Amniotic epithelial cell (primary cell): ENCODE measurements around the gene CAMKK1.

Source experiments
- DNase-seq: peaks from one replicate; pipeline ENCODE4 v3.0.0-alpha.2; 2010; ENCODE audit warnings: low read depth

The CAMKK1 gene

DNA sequence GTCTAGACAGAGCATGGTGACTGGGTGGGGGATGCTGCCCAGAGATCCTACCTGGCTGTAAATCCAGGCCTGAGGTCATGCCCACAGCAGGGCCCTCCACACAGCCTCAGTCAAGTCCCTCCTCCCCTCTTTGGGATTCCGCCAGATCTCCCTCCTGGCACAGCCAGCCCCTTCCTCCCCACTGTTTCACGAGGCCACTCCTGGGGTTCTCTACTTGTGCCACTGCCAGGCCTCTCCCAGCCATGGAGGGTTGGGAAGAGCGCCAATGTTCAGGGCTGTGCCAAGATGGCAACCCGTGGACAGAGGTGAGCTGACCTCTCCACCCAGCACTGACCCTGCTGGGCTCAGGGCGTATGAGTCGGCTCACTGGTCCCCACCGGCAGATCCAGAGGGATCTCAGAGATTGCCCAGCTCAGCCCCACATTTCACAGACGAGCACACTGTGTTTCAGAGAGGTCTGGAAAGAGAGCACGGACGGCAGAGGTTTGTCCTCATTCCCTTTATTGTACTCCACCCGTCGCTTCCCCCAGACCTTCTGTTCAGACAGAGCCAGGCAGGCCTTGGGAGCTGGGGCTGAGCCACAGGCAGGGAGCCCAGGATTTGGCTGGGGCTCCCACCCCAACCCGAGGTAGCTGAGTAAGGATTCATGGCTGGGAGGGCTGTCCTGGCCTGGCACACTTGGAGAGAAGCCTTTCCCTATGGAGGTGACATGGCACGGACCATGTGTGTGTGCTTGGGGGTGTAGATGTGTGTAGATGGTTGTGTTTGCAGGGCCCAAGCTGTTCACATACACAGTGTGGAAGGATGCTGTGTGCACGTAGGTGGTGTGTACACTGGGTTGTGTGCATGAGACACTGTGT is 3.5 kb upstream of the CAMKK1 start:
- DNase-seq = no peak

DNA sequence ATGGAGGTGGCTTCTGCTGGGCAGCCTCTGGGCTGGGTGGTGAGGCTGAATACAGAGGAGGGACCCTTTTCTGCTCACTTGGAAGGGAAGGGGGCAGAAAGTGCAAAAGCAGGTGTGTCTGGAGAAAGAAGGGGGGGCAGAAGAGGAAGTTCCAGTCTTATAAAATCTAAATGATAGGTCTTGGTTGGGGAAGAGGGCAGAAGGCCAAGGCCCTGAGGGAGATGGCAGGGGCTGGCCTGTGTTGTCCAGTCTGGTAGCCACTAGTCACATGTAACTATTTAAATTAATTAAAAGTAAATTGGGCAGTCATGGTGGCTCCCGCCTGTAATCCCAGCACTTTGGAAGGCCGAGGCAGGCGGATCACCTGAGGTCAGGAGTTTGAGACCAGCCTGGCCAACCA is 2.5 kb upstream of the CAMKK1 start:
- no peak for DNase-seq

DNA sequence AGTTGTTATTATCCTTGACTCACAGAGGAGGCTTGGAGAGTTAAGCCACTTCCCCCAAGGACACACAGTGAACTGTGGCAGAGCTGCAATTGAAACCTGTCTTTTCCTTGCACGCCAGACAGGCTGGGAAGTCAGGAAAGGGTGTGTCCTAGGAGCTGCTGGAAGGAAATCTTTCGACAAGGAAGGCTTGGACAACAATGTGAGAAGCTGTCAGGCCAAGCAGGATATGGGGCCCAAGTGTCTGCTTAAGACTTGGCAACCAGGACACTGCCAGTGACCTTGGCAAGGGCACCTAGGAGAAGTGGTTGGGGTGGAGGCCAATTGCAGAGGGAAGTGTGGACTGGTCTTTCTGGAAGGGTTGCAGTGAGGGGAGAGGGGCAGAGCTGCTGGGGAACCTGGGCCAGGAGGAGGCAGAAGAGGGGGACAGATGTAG is 2.1 kb upstream of the CAMKK1 start:
- peak; percentile 53 for DNase-seq

DNA sequence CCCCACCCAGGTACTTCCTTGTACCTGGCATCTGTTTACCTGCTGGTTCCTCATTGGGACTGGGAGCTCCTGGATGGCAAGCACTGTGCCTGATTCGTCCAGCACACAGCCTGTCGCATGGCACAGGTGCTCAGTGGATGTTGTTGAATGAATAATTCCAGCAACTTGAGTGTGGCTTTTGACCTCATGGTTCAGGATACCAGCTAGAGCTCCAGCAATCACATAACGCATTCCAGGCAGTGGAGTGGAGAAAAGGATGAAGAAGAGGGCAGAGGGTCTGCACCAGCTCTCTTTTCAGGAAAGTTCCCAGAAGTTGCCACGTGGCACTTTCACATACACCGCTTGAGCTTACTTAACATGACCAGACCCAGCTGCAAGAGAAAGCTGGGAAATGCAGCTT is 1.3 kb upstream of the CAMKK1 start:
- no peak for DNase-seq

- DNase-seq = no peak
Observed at GRCh38 chr17:3893720-3894116, 865 bp upstream of the CAMKK1 start.

DNA sequence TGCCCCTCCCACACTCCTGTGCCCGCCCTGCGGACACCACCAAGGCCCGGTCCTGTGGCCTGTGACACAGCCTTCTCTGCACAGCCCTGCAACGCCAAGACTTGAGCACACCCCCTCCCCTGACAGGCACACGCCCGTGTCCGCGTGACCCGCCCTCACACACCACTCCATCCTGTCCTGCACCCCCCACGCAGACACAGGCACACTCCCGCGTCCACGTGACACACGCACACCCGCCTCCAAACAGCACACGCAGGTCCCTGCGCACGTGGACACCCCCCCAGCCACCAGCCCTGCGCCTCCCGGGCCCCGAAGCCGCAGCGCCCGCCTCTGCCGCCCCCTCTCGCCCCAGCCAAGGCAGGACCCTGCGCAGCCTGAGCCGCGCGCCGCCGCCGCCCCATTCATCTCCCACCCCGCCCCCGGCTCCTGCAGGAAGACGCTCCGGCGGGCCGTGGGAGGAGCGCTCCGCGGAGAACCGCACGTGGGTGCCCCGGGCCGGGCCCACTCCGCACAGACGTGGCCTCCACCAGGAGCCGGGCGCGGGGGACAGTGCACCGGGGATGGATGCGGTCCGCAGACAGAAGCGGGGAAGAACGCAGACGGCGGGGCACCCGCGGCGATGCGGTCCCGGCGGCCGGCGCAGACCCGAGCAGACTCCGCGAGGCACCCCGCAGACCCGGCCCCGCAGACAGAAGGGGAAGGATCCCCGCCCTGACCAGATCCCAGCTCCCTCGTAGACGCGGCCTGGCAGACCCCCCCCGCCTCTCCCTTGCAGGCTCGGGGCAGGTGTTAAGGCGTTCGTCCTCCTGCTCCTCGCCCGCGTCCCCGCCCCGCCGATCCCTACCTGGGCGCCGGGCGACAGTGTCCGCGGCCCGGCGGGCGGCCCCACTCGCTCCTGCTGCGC is 506 bp downstream of the CAMKK1 start:
- peak; percentile 63 for DNase-seq

DNA sequence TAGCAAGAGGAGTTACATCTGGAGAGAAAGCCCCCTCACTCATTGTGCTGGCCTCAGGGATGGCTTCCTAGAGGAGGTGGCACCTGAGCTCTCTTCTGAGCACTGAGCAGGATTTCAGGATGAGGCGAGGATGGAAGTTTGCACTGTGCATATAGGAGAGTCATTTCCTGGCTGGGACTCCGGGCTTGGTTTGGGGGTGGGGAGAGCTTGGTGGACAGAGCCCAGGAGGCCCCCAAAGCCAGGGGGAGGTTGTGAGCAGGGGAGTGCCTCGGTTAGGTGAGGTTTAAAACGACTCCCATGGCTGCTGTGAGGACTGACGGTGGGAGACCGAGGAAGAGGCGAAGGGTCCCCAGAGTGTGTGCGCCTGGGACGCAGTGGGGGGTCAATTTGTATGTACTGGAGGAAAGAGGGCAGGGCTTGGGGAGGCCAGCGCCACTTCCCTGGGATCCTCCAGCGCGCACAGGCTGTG is 1.2 kb downstream of the CAMKK1 start:
- DNase-seq = no peak

DNA sequence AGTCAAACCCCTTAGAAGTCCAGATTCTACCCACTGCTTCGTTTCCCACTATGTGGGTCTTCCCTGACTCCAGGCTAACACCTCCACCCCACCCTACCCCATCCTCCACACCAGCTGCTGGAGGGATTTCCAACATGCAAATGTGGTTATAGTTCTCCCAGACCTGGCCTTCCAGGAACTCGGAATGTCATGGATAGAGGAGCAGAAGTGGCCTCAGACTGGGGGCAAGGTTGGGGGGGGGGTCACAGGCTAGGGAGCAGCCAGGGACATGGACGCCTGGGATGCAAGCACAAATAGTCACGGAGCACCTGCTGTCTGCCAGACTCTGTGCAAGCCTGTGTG is 2.0 kb downstream of the CAMKK1 start:
- no peak for DNase-seq

DNA sequence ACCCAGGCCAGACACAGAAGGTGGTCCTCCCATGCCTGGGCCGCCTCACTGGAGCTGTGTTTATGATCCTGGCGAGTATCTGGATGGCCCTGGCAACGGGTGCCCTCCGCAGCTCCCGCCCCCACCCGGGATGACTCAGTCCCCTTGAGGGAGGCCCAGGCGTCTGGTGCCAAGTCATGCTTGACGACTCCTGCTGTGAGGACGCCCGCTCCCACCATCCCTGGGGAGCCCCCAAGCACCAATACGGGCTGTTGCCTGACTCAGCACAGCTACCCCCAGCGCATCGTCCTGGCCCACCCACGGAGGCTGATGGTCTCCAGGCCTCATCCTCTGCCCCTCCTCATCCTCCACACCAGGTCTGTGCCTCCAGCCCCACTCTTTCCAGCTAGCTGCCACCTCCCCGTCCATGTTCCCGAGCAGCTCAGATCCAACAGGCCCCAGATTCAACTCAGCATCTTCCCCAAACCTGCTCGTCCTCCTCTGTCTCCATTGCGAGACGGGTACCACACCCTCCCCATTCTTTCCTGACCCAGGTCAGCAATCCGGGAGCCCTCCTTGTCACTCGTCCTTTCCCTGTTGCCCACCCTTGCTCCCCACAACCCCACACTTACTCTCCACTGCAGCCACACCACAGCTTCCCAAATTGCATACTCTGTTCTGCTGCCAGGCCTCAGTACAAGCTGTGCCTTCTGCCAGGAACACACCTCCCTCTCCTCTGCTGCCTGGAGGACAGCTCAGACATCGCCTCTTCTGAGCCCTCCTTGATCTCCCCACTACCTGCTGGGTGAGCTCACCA is 2.6 kb downstream of the CAMKK1 start:
- DNase-seq = peak; percentile 84

DNA sequence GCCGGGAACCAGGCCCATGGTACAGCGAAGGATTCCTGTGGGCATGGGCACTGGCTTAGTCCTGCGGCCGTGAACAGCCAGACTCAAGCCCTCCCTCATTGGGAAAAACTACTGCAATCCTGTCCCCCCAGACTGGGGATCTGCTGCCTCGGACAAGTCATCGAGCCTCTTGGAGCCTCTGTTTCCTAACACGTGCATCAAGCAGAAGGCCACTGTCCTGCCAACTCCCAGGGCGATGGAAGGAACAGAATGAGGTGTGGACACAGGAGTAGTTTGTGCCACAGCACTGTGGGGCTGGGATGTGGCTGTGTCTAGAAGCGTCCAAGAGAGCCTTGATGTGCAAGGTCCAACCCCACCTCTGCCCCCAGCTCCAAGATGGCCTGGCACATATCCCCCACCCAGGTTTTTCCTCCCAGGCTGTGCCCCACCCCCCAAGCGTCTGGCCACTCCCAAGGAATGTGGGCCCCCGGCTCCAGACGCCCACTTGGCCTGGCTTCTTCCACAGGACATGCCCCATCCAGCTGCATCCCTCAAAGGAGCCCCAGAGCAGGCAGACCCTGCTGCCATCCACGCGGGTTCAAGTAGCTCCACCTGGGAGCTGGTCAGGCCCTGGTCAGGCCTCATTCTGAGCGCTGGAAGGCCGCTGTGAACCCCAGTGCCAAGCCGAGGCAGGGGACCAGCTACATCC is 3.4 kb downstream of the CAMKK1 start:
- DNase-seq = no peak

DNA sequence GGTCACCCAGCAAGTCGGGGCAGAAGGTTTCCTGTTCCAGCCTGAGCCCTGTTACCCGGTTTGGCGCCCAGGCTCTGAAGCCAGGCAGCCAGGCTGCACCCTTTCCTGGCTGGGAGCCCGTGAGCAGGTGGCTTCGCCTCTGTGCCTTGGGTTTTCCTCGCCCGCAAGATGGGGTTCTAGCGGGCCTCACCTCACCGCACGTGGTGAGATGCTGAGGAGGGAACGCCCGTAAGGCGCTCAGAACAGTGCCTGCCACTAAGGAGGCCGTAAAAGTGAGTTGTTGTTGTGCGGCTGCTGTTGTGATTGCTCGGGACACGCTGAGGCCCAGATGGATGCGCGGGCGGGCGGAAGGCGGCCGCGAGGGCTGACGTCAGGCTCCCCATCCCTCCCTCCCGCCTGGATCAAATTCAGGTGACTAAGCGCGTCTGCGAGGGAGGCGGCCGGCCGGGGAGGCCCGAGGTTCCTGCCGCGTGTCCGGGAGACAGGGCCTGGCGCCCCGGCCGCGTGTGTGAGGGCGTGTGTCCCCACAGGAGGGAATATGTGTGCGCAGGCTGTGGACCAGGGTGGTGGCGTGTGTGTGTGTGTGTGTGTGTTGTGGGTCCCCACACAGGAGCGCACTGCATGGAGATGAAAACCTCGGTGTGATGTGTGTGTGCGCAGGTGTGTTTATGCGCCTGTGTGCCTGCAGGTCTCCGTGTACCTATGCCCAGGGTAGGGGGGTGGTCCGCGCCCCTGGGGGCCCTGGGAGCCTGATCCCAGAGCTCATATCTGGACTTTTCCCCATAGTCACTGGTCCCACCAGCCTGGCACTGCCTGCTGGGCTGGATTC is 4.3 kb downstream of the CAMKK1 start:
- peak; percentile 94 for DNase-seq

DNA sequence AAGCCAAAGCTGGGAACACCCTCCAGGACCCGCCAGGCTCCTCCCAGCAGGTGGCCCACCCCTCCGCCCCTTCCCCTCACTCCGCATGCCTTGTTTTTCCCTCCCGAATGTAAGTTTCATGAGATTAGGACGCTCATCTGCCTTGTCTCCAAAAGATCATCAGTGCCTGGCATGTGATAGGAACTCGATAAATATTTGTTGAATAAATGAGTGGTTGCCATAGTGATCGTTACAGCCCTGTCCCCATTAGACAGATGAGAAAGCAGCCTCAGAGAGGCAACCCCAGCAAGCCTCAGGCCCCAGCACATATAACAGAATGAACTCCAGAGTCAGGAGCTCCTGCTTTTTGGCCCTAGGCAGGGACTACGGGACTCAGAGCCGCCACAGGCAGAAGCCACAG is 5.0 kb downstream of the CAMKK1 start:
- DNase-seq = no peak

DNA sequence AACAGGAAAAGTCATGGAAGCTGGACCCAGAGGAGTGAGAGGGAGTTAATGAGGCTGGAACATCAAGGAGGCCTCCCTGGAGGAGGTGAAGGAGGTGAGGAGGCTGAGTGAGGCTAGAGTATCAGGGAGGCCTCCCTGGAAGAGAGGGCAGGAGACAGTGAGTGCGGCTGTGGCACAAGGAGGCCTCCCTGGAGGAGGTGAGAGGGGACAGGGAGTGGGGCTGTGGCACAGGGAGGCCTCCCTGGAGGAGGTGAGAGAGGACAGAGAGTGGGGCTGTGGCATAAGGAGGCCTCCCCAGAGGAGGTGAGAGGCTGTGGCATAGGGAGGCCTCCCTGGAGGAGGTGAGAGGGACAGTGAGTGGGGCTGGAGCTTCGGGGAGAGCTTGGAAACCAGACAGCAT is 5.5 kb downstream of the CAMKK1 start:
- DNase-seq = no peak

GRCh38 chr17:3886776-3887175 is 6.1 kb downstream of the CAMKK1 start:
- no peak for DNase-seq

DNA sequence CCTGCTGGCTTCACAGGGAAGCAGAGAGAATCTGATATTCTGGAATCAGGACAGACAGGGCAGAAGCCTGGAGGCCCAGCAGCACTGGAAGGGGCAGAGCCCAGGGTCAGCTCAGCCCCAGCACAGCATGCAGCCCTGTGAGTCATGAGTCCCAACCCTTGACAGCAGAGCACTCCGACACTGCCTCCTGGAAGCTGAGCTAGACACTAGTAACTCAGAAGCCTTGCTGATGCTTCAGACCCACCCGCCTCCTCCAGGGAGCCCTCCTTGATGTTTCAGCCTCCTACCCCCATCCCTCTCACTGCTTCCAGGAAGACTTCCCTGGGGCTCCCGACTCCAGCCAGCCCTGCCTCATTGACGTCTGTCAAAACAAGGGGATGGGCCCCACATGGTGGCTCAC is 6.9 kb downstream of the CAMKK1 start:
- peak; percentile 77 for DNase-seq

- no peak for DNase-seq
Observed at GRCh38 chr17:3885271-3885670, 7.6 kb downstream of the CAMKK1 start.

DNA sequence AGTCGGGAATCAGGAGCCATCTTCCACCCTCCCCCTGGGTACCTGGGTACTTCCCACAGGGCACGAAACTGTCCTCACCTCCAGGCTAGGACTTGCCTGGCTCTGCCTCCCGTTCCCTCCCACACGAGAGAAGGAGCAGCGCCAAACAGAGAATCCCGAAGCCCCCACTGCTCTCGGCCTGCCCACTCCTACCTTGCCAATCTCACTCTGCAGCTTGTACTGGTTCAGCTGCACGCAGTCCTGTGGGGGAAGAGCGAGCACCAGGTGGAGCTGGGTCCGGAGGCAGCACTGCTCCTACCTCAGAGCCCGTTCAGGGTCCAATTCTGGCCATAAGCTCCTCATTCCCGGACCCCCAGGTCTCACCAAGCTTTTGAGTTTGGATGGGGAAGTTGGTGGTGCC is 8.7 kb downstream of the CAMKK1 start:
- no peak for DNase-seq

- no peak for DNase-seq
Observed at GRCh38 chr17:3882276-3882675, 10.6 kb downstream of the CAMKK1 start.

DNA sequence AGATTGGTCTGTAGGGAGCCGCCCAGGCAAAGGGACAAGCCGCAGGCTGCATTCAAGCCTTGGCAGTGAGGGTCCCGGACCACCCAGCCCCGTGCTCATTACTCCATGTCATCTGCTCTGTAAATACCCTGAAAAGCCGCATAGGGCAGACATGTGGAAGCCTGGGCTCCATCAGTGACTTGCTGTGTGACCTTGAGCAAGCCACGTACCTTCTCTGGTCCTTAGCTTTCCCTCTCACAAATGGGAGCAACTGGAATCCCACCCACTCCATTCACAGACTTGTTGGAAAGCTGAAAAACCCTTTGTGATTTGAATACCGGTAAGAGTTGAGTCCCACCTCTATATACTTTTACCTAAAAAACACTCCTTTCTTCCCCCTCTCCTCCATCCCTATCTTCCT is 11.9 kb downstream of the CAMKK1 start:
- no peak for DNase-seq

GRCh38 chr17:3879591-3880417 is 13.0 kb downstream of the CAMKK1 start:
- peak; percentile 19 for DNase-seq
